Activated T-helper 1 cell treated with Interleukin-2 at 50 U/mL for 16 hours (primary cell): ENCODE results near the gene TNIK.

Experiments used
- DNase-seq: peaks from one replicate; pipeline ENCODE4 v3.0.0-alpha.2; 2020; ENCODE audit warnings: low read depth

TNIK gene

DNA sequence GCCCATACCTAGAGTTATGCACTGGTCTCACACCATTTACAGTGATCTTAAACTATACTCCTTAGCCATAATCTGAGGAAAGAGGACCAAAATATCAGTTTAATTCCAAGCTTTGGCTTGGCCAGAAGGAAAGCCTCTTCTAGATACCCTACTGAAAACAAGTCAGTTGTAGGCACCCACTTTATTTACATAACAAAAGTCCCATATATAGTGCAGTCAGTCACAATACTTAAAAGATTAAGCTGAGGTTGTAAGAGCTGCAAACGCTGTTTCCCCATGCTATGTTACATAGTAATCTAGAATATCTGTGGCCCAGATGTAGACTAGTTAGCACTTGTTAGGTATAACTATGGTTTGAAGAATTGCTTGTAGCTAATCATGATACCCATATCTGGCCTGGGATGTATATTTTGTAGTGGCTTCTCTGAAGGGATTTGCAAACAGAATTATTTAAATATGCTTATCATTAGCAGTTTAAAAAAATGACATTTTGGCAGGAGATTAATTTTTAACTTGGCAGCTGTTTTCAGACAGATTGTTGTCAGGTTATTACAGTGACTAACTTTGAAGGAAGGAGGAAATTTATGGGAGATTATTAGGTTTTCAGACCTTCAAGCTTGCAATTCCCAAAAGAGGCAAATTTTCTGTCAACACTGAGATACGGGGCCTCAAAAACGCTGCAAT lies 273.2 kb downstream of the TNIK start:
- DNase-seq = no peak

DNA sequence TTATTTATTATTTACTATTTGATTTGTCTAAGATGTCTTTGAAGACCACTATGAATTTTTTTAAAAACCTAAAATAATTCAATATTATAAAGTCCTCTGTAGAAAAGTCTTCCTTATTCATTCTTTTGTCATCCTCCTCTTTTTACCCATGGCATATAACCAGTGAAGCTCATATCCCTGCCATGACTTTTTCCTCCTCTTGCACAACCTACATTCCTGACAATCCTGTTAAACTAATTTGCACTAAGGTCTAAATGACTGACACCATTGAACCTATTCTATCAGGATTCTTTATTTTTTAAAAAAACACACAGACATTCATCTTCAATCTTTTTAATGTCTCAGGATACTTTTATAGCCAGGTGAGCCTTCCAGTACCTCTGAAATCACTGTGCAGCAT lies 273.8 kb downstream of the TNIK start:
- DNase-seq = no peak

DNA sequence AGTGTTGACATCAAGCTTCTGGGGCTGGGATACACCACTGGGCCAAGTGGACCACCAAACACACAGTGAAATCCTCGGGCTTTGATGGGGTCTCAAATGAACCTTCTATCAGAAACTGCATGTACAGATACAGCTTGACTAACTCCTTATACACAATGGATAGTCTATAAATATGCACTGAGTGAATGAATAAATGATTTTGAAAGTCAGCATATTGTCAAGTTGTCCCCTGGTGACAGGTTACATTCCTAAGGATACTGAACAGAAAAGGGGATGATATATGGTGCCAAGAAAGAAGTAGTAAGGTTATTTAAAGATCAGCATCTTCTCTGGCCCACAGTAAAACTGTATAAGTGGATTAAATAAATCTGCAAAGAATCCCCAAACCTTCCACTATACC lies 274.2 kb downstream of the TNIK start:
- DNase-seq = no peak

DNA sequence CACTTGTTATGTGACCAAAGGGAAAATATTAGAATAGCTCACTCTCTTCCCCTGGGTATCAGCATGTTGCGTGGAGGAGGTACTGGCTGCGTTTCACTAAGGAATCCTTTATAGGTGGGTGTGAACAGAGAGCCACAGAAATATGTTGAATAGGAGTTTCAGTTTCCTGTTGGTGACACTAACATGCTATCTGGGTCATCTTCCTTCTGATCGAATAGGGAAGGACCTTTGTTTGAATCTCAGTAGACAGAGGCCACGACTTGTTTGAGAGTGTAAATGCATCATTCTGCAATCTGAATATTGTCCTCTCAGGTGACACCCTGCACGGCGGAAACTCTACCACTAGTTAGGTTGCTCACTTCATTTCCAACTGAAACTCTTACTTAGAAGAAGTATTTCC lies 275.8 kb downstream of the TNIK start:
- no peak for DNase-seq

DNA sequence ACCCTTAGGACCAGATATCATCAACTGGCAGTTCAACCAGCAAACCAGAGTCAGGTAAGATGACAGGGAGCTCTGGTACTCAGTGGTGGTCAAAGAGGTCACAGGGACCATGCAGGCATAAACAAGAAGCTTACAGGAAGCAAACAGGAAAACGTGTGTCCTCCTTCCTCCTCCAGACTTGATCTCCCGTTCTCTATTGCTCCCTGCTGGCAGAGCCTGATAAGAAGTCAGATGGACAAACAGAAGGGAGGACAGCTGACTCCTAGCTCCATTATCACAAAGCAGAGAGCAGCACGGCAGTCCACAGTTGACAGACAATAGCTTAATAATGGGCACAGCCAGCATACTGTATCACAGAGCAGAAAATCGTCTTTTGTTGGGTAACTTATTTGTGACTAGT lies 277.2 kb downstream of the TNIK start:
- no peak for DNase-seq

DNA sequence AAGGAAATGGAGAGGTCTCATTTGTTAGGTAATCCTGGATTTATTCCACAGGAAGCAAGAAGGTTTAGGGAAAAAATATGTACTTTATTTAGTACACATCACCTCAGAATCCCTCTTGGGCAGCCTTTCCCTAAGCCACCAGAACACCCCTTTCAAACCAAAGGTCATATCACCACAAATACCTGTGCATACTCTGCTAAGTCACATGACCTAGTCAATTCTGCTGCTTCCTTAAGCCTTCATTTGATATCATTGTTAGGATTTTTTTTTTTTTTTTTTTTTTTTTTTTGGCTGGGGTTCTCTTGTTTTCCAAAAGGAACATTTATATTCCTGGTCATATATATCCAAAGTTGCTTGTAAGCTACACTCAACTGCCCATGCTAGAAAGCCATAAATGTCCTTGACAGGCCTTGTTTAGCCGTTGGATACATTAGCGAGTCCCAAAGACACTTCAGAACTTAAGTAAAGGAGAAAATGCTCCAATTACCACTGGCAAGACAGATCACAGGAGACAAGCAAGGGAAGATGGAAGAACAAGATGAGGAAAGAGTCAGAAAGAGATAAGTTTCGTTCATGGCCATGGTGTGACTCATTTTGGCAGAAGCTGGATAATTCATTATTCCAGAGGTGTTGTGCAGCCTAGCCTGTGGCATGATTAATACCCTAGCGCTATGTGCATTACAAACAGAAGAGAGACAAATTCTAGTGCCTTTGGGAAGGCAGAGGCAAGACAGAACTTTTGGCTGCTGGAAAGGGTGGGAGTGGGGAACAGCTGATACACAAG lies 278.1 kb downstream of the TNIK start:
- DNase-seq = no peak

DNA sequence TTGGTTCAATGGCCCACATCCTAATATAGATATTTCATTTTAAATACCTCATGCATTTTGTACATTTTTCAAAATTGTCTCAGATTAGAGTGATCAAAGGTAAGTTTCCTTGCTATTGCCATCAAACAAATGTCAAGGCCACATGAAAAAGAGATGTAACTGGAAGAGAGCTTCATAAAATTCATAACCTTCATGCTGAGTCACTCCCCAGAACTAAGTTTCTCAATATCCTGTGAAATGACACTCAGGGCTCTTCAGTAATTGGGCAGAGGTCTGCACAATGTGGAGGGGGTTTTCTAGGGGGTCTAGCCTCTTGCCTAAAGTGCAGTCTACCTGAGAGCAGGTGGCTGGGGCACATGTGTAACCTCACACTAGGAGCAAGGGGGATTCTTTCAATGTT lies 281.5 kb downstream of the TNIK start:
- no peak for DNase-seq

DNA sequence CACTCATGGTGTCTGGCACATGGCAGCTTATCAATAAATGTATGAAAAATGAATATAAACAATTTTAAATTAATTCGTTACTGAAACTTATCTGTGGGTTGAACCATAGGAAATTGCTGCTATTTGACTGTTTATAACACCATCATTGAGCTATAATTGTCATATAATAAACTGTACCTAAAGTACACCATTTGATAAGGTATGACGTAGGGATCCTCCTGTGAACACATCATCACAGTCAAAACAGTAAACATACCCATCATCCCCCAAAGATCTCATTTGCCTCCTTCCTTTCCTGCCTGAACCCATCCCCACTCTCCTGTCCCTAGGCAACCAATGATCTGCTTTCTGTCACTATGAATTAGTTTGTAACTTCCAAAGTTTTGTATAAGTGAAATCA lies 282.7 kb downstream of the TNIK start:
- no peak for DNase-seq

DNA sequence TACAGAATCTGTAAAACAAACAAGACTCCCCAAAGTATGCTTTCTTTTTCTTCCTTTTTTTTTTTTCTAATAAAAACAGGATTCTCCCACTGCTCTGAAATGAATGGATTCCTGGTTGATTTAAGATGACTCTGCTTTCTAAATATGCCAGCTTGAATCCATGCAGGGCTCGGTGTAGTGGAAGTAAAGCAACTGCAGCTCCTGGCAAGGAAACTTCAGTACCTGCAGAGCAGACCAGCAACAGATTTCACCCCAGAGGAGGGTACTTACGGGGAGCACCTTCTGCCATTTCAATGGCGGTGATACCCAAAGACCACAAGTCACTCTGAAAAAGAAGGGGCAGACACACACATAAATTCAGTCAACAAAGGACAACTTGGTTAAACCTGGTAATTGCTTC lies 283.1 kb downstream of the TNIK start:
- DNase-seq = no peak

DNA sequence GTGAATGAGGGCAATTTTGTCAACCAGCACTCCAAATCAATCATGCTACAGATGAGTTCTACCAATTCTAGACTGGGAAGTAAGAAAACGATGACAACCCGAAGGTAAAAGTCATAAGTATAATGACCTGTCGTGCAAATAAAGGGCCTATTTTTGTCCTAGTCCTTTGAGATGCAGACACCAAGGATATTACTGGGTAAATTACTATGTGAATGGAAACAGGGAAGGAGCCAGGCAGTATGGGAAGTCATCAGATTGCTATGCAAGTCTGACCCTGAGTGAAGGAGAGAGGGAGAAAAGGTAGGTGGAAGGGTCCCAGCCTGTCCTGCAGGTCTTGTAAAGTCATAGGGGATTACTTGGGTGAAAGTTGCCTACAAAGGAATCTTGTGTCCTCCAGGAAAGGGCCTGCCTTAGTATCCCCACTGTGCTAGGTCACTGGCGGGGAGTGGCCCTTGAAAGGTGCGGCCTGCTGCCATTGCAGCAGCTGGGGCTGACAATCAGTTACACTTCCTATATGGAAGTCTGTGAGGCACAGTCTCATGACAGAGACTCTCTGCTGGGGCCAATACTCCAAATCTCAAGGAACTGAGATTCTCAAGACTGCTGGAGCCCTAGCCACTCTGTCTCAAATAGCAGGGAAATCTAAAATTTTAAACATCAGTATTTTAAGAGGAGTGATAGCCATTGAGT lies 283.8 kb downstream of the TNIK start:
- DNase-seq = no peak

DNA sequence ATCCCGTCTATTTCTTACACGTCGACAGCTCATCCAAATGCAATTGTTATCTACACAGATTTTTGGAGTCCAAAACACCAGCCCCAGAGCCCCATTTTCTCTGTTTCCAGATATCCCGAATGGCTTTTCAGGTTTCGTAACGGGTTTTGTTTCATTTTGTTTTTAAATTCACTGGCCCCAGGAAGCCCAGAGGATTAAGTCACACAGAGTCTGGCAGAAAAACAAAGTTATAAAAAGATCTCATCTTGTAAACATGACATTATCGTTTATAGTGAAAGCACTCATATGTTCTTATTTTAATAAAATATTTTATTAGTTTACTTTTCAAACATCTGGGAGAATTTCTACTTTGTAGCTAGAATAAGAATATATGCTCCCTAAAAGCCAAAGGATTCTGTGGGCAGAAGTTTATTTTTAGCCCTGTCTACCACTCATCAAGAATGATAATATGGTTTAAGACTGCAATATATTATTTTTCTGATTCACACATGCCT lies 284.4 kb downstream of the TNIK start:
- no peak for DNase-seq

DNA sequence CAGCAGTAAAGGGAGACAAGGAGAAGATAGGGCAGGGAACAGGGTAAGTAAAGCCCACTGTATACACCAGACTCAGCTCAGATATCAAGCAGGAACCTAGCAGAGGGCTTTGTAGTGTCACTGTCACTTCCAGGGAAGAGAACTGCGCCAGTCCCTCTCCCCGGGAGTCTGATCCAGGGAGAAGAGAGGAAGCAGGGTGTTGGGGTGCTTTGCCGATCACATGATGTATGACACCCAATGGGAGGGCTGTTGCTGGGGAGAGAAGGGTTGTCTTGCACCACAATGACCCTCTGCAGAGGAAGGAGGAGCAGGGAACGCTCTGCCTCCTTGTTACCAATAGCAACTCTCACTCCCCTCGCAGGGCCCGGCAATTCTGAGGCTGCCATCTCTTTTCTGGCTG lies 286.5 kb downstream of the TNIK start:
- DNase-seq = no peak

DNA sequence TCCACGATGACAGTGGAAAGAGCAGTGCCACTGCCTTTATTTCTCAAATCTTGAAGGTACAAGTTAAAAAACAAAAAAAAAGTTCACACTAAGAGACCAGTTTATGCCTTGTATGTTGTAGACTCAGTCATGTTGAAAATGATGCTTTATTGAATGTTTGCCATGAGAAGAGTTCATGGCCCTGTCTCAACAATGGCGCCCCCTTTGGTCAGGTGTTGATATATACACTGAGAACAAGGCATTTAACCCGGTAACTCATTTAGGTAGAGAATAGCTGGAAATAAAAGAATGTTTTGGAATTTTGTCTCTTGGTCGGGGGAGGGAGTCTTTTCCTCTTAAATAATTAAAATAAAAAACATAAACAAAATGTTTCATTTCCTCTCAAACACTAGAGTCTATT lies 288.1 kb downstream of the TNIK start:
- DNase-seq = no peak

DNA sequence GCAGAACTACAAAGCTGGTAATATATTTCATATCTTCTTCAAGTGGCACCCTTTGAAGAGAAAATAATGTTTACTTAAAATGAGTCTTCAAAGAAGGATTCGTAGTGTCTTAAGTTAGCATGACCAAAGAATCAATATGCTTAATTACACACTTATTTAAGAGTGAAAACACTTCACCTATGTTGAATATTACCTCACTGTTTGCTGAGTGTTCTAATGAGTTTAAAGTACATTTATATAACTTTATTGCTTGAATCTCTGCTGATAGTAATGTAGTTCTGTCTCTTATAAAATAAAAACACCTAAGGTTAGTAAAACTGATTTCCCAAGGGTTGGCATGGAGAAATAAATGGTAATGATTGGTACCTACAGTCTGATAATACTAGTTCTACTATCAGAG lies 290.3 kb downstream of the TNIK start:
- no peak for DNase-seq

DNA sequence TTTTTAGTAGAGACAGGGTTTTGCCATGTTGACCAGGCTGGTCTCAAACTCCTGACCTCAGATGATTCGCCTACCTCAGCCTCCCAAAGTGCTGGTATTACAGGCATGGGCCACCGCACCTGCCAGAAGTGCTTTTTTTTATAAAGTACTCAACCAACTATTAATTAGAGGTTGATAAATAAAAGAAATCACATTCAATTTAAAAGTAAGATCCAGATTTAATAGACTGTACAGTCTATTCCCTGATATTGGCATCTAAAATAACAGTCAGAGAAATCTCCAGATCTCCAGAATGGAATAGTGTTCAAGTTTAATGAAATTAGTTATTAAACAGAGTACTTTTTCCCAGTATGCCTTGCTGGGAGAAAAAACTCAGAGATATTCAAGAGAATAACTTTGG lies 290.8 kb downstream of the TNIK start:
- DNase-seq = no peak

DNA sequence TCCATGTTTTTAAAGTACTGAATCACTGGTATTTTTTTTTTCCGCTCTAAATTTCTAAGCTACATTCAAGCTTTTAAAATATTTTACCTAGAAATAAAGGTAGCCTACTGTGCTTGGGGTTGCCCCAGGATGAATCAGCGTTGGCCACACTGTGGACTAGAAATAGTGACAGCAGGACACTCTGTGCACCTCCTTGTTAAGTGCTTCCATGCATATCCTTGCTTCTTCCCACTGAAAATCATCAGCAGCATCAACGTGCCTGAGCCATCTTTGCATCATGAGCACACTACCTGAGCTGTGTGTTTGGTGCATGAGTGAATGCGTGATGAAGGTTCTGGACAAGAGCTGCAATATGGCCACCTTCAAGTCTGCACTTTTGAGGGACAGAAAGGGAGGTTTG lies 291.7 kb downstream of the TNIK start:
- no peak for DNase-seq

DNA sequence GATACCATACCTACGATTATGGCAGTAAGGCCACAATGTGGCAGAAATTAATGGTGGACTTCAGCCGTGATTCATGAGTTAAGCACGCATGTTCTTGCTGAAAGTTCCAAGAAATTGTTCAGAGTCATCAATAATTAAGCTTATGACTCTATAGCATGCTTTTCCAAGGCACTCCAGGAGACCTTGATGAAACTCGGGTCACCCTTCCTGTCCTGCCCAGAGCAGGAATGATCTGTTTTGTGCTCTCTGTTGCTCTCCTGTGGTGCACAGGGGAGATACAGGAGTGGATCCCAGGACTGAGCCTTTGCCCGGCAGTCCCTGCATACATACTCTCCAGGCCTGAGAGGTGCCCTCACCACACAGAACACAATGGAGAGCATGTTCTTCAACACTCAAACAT lies 292.1 kb downstream of the TNIK start:
- DNase-seq = no peak

DNA sequence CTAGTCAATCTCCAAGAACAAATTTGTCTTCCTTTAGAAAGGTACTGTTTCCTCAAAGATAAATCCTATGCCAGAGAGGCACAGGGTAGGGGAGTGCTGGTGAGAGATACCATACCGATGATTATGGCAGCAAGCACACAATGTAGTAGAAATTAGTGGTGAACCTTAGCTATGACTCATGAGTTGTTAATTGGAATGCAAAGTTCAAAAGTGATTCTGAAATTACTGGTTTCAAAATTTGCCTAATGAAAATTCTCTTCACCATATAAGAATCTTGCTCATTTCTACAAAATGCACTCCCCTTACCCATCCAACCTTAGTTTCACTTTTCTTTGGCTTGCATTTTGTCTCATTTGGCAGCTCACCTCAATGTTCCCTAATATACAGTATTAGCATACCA lies 294.2 kb downstream of the TNIK start:
- DNase-seq = no peak

DNA sequence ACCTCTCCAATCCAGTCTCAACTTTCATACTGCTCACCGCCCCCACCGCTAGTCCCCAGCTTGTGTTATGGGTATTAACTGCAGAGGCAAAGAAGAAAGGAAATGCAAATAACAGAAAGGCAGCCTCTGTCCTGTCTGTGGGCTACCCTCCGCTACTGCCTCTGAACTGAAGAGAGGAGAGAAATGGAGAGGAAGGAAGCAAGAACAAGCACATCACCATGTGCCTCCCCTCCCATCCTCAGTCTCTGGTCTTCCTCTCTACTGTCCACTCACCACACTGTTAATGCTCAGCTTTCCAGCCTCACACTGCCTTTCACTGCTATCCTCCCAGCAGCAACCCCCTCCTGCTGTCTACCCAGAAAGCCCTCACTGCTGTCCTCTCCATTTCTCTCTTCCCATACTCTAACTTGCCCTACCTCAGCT lies 294.7 kb downstream of the TNIK start:
- no peak for DNase-seq

DNA sequence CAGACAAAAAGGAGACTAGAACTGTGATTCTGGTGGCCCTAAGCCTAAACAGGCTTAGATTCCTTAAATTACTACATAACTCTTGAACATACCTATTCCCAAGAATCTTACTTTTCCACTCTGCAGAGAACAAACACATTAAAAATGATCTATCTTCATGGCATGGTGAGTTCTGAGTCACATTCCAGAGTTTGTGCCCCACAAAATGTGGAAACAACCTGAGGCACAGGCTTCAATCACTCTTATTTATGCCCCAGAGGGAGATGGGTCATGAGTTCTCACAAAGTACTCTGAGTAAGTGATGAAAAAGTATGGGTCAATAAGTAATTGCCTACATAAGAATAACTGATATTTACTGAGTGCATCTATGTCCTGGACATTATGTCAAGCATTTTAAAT lies 296.1 kb downstream of the TNIK start:
- DNase-seq = no peak

DNA sequence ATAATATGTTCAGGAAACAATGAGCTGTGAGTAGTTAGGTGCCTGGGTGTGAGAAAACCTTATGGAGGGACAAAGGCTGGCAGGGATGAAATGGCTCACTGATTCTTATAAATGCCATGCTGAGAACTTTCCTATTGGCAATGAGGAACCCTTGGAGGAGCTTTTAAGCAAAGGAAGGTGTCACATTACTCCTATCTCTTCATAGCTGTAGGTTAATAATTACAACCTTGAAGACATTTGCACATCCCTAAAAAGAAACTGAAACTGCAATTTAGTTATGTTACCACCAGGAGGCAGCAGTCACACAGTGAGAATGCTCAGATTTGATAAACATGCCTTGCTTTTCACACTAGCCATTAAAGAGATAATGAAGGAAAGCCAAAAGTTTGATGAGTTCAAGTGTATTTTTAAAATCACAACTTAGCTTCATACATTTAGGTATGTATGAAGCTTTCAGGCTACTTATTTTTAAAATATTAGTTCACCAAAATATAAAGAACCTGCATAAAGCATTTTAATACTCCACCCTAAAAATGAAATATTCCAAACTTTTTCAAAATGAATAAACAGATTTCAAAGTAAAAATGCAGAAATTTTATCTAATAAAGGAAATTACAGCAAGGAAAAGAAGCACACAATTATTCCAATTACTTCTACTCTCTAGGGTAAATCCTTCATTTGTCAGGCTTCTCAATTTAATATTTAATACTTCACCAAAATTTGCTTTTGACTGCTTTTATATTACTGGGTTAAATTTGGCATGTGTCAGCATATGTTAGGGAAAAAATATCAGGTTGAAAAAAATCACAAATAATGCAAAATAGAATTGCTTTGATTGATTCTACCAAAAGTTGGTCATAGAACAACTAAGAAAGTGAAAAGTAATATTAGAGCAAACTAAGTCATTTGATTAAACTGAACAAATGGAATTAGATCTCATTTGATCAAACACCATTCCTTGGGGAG lies 296.8 kb downstream of the TNIK start:
- no peak for DNase-seq

DNA sequence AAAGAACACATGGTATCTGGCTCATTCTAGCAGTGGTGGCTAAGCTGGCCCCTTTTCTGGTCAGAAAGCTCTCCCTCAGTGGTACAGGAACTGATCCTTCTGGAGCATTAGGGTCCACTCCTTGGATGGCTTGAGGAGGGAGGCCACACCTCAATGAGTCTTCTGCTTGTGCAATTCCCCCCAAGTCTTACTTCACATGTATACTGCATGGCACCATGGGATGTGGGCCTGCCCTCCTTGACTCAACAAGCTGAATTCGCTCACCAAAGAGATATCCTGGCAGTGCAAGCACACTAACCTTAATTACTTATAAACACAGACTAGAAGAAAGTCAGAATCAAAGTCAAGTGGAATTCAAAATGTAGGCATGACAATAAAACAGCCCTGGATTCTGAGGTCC lies 299.9 kb downstream of the TNIK start:
- no peak for DNase-seq
